C4-2B (cell line): ENCODE data around the gene SPDEF.

Experiments
- CTCF ChIP-seq: fragments of 450-650 bp; conservative IDR thresholded peaks from 2 replicates; pipeline ENCODE4 v1.5.1; 2017; ENCODE audit warnings: mild to moderate bottlenecking
- ZFX ChIP-seq: fragments of 450-650 bp; IDR thresholded peaks from 2 replicates; pipeline ENCODE4 v1.6.1; 2017

- no peak for TF ChIP-seq CTCF
- TF ChIP-seq ZFX: no peak
Observed at GRCh38 chr6:34555007-34555322, 1.2 kb downstream of the SPDEF start.
